HG03159 (cell line): ENCODE measurements around the gene C1orf21.

Experiments
- ATAC-seq: cut with Tn5 transposase; IDR thresholded peaks from one replicate; pipeline ENCODE4 v1.9.1; 2021; ENCODE audit warnings: mild to moderate bottlenecking, moderate library complexity; ENCODE audit not compliant: unreplicated experiment

C1orf21 gene

GRCh38 chr1:184507604-184508280 lies 120.9 kb downstream of the C1orf21 start:
- no peak for ATAC-seq

GRCh38 chr1:184509105-184509504 lies 122.3 kb downstream of the C1orf21 start:
- ATAC-seq = no peak

GRCh38 chr1:184510110-184510509 lies 123.3 kb downstream of the C1orf21 start:
- no peak for ATAC-seq

GRCh38 chr1:184512724-184513123 lies 125.9 kb downstream of the C1orf21 start:
- ATAC-seq = no peak

GRCh38 chr1:184513421-184513820 lies 126.6 kb downstream of the C1orf21 start:
- ATAC-seq = no peak

- no peak for ATAC-seq
These were observed 127.1 kb downstream of the C1orf21 start for GRCh38 chr1:184513966-184514365.

GRCh38 chr1:184514447-184514846 lies 127.6 kb downstream of the C1orf21 start:
- no peak for ATAC-seq

GRCh38 chr1:184517130-184517529 lies 130.3 kb downstream of the C1orf21 start:
- no peak for ATAC-seq

- no peak for ATAC-seq
These were observed 132.0 kb downstream of the C1orf21 start for GRCh38 chr1:184518736-184519357.

GRCh38 chr1:184520336-184520735 lies 133.5 kb downstream of the C1orf21 start:
- no peak for ATAC-seq

- no peak for ATAC-seq
These were observed 137.4 kb downstream of the C1orf21 start for GRCh38 chr1:184524248-184524647.

- no peak for ATAC-seq
These were observed 140.6 kb downstream of the C1orf21 start for GRCh38 chr1:184527402-184527801.

- no peak for ATAC-seq
These were observed 143.4 kb downstream of the C1orf21 start for GRCh38 chr1:184530226-184530625.

- ATAC-seq = no peak
These were observed 144.5 kb downstream of the C1orf21 start for GRCh38 chr1:184531296-184531695.

- no peak for ATAC-seq
These were observed 145.4 kb downstream of the C1orf21 start for GRCh38 chr1:184532199-184532598.

GRCh38 chr1:184533049-184533448 lies 146.2 kb downstream of the C1orf21 start:
- no peak for ATAC-seq

GRCh38 chr1:184533915-184534314 lies 147.1 kb downstream of the C1orf21 start:
- no peak for ATAC-seq

GRCh38 chr1:184534690-184535089 lies 147.9 kb downstream of the C1orf21 start:
- no peak for ATAC-seq

- no peak for ATAC-seq
These were observed 148.6 kb downstream of the C1orf21 start for GRCh38 chr1:184535191-184535970.

- ATAC-seq = no peak
These were observed 149.6 kb downstream of the C1orf21 start for GRCh38 chr1:184536246-184536985.

- no peak for ATAC-seq
These were observed 152.8 kb downstream of the C1orf21 start for GRCh38 chr1:184539580-184539979.
